Transverse colon (tissue), 4 donors: ENCODE results near the gene KAZALD1. TPM values are rescaled to one million over a fixed set of nuclear protein-coding genes. Genes with fewer than 3 reads are reported as not detected.

Source experiments
- DNase-seq: peaks from one replicate; pipeline ENCODE4 v3.0.0-alpha.2; 2019
- H3K27ac ChIP-seq, 4 donors: fragments of 200-600 bp; sonication (generic); 2 replicates each; pipeline ENCODE4 v1.5.1; 2016 to 2018; ENCODE audit warnings: inconsistent platforms in 4 of 4
- H3K27me3 ChIP-seq: fragments of 200-600 bp; sonication (generic); 2 replicates; pipeline ENCODE4 v1.5.1; 2017; ENCODE audit warnings: inconsistent platforms
- H3K36me3 ChIP-seq, 4 donors: fragments of 200-600 bp; sonication (generic); 2 replicates each; pipeline ENCODE4 v1.5.1; 2017 to 2019; ENCODE audit warnings: inconsistent platforms in 4 of 4
- H3K4me1 ChIP-seq, 4 donors: fragments of 200-600 bp; sonication (generic); 2 replicates each; pipeline ENCODE4 v1.5.1; 2017 to 2020; ENCODE audit warnings: inconsistent platforms in 4 of 4
- H3K4me3 ChIP-seq, 4 donors: fragments of 200-600 bp; sonication (generic); 1 replicate in 1 of 4; 2 replicates in 3 of 4; pipeline versions ENCODE4 v1.5.1 to v1.6.1; 2017 to 2019; ENCODE audit warnings: inconsistent platforms in 4 of 4
- H3K9me3 ChIP-seq, 2 donors: fragments of 200-600 bp; sonication (generic); 2 replicates each; pipeline ENCODE4 v1.5.1; 2017 to 2019; ENCODE audit warnings: inconsistent platforms in 2 of 2
- EP300 ChIP-seq: sonication (generic); formaldehyde crosslinking; IDR thresholded peaks from one replicate; pipeline ENCODE4 v1.6.1; 2017; ENCODE audit warnings: antibody characterized with exemption, low read depth
- POLR2A ChIP-seq: fragments of 450-650 bp; IDR thresholded peaks from one replicate; pipeline ENCODE4 v1.6.1; 2016; ENCODE audit warnings: antibody characterized with exemption, mild to moderate bottlenecking, moderate library complexity
- POLR2AphosphoS5 ChIP-seq, 3 donors: sonication (generic); formaldehyde crosslinking; IDR thresholded peaks; one replicate each; pipeline ENCODE4 v1.6.1; 2016; ENCODE audit warnings: antibody characterized with exemption in 3 of 3
- WGBS, 2 donors: methylation state at CpG; one replicate each; pipeline ENCODE4 v1.1.5; 2018; ENCODE audit warnings: low coverage in 1 of 2; 5-methylcytosine and 5-hydroxymethylcytosine counted together
- in situ Hi-C, 4 donors: fragments of 200-750 bp; cut with MboI; loops; one replicate each; pipeline versions ENCODE4 v1.15.0 to v1.15.1; 2017; ENCODE audit warnings: low sequenced_read_pairs in 3 of 4, low pct_ligation_motif_present in 1 of 4, low pct_unique_long_range_greater_than_20kb in 1 of 4
- intact Hi-C: fragments of 100-400 bp; cut with DNase I; formaldehyde crosslinking; loops from one replicate; pipeline ENCODE4 v1.15.1; 2023; ENCODE audit warnings: low total_unique reads
- total RNA-seq, 4 donors: library from RNA; depleted of rRNA; stranded (reverse); fragments of >200 nt; gene quantifications; one replicate each; pipeline ENCODE4 v1.1.0, GENCODE V29; 2016
- TF ChIP-seq, protein P1 (sequence below), 5 experiments: fragments of 200-600 bp in 3 of 5; fragments of 450-650 bp in 2 of 5; sonication (generic) in 3 of 5; IDR thresholded peaks; 1 replicate in 2 of 5; 2 replicates in 3 of 5; pipeline ENCODE4 v1.5.1; 2016 to 2017; ENCODE audit warnings: antibody characterized with exemption in 5 of 5, inconsistent platforms in 3 of 5, mild to moderate bottlenecking in 2 of 5, moderate library complexity in 1 of 5

Gene KAZALD1
- total RNA-seq, 4 donors from 2014 or later = 3.8 to 18.8 (median 10.0) TPM

DNA sequence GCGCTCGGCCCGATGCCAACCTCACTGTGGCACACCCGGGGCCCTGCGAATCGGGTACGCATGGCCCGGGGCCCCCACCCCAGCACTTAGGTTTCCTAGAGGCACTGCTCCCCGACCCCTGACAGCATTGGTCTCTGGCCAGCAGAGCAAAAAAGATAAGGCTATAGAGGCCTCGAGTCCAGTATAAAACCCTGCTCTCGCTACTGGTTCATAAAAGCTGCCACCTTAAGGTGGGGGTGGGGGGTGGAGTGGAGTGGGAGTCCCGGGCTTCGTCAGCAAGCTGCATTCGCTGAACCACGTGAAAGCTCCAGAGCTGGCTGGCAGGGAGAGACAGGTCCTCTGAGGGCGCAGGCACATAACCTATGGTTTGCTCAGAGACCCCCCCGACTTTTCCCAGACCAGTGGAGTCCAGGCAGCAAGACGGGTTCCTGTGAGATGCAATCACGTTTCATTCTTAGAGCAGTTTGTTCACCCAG, 1.3 kb downstream of the KAZALD1 start:
- Histone ChIP-seq H3K9me3 (no peaks in the 10 kb centered on the region), H3K27me3 (peaks cover 20% of the 10 kb centered on the region), H3K36me3 (no peaks in the 10 kb centered on the region), H3K27ac (peak overlapping the region; percentile 94 to 97 (median 96)), H3K4me1 (peaks cover 21 to 72% (median 58%) of the 10 kb centered on the region in 4 donors), H3K4me3 (peak overlapping the region in 2 of 4 donors; percentile 63 to 78)
- WGBS, 2 donors = 22 to 40% methylated on average over 2 to 16 of the region's 19 CpGs
- in situ Hi-C loops = no loop called here
- TF ChIP-seq POLR2AphosphoS5 (IDR thresholded peaks at IDR 0.05) = peak in 1 of 3 donors; percentile 2
- no peak for TF ChIP-seq POLR2A
- DNase-seq = peak; percentile 71
- intact Hi-C loops = no loop called here

DNA sequence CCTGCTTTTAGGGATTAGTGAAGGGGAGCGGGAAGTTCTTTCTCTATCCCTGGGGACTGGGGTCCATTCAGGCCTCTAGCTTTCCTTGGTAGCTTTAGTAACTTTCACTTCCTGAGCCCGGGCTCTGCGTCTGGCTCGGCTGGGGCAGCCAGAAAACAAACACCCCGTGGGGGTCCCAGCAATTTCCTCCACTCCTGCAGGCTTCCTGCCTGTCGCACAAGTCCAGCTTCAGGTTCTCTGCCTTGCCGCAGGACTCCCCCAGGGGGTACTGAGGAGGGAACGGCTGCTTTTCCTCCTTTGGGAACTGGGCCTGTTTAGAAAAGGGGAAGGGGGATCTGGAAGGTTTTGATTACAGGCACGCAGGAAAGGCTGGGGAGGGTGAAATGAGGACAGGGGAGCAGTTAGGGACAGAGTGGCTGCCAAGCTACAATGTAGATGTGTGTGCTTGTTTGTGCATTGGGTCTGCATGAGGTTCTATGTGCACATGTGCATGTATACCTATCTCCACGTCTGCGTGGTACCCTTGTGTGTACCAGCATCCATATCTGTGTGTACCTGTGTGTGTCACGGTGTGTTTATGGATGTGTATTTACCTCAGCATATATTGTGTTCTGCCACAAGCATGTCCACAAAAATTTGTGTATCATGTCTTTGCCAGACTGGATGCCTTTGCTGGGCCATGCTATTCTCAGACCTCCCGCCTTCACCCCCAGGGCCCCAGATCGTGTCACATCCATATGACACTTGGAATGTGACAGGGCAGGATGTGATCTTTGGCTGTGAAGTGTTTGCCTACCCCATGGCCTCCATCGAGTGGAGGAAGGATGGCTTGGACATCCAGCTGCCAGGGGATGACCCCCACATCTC, 2.0 kb downstream of the KAZALD1 start:
- WGBS, 2 donors = 33 to 69% methylated on average over 1 to 13 of the region's 15 CpGs
- Histone ChIP-seq H3K4me3 (no peak overlapping the region), H3K36me3 (no peaks in the 10 kb centered on the region), H3K9me3 (no peaks in the 10 kb centered on the region), H3K4me1 (peaks cover 21 to 72% (median 58%) of the 10 kb centered on the region in 4 donors), H3K27ac (peak overlapping the region in 1 of 4 donors; percentile 97), H3K27me3 (peaks cover 20% of the 10 kb centered on the region)
- no peak for DNase-seq
- in situ Hi-C loops = no loop called here
- intact Hi-C loops = no loop called here
- TF ChIP-seq POLR2A = no peak

DNA sequence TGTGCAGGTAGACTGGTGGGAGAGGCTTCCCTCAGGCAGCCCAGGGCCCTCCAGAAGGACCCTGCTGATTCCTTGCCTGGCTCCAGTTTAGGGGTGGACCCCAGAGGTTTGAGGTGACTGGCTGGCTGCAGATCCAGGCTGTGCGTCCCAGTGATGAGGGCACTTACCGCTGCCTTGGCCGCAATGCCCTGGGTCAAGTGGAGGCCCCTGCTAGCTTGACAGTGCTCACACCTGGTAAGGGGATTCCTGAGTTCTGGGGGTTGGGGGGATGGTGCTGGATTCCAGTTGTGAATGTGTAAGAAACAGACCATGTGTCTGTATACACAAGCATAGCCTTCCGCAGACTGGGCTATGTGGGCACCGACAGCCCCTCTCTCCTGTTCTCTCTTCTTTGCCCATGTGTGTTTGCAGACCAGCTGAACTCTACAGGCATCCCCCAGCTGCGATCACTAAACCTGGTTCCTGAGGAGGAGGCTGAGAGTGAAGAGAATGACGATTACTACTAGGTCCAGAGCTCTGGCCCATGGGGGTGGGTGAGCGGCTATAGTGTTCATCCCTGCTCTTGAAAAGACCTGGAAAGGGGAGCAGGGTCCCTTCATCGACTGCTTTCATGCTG, 2.7 kb downstream of the KAZALD1 start:
- intact Hi-C loops = no loop called here
- H3K9me3 ChIP-seq = no peaks in the 10 kb centered on the region
- H3K27ac ChIP-seq = peak overlapping the region in 2 of 4 donors; percentile 84 to 89
- no peak overlapping the region for H3K4me3 ChIP-seq
- DNase-seq = no peak
- 97% methylated on average over 9 of the region's 9 CpGs; no CpG with 5 or more reads in 1 of the 2 donors for WGBS, 2 donors
- TF ChIP-seq, protein P1, sequence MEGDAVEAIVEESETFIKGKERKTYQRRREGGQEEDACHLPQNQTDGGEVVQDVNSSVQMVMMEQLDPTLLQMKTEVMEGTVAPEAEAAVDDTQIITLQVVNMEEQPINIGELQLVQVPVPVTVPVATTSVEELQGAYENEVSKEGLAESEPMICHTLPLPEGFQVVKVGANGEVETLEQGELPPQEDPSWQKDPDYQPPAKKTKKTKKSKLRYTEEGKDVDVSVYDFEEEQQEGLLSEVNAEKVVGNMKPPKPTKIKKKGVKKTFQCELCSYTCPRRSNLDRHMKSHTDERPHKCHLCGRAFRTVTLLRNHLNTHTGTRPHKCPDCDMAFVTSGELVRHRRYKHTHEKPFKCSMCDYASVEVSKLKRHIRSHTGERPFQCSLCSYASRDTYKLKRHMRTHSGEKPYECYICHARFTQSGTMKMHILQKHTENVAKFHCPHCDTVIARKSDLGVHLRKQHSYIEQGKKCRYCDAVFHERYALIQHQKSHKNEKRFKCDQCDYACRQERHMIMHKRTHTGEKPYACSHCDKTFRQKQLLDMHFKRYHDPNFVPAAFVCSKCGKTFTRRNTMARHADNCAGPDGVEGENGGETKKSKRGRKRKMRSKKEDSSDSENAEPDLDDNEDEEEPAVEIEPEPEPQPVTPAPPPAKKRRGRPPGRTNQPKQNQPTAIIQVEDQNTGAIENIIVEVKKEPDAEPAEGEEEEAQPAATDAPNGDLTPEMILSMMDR (IDR thresholded peaks at IDR 0.05) = no peak
- TF ChIP-seq POLR2A (no peak), EP300 (no peak), POLR2AphosphoS5 (IDR thresholded peaks at IDR 0.05) (no peak)
- H3K27me3 ChIP-seq = peaks cover 20% of the 10 kb centered on the region
- H3K4me1 ChIP-seq = peaks cover 21 to 71% (median 57%) of the 10 kb centered on the region in 4 donors
- no peaks in the 10 kb centered on the region for H3K36me3 ChIP-seq
- in situ Hi-C loops = no loop called here

DNA sequence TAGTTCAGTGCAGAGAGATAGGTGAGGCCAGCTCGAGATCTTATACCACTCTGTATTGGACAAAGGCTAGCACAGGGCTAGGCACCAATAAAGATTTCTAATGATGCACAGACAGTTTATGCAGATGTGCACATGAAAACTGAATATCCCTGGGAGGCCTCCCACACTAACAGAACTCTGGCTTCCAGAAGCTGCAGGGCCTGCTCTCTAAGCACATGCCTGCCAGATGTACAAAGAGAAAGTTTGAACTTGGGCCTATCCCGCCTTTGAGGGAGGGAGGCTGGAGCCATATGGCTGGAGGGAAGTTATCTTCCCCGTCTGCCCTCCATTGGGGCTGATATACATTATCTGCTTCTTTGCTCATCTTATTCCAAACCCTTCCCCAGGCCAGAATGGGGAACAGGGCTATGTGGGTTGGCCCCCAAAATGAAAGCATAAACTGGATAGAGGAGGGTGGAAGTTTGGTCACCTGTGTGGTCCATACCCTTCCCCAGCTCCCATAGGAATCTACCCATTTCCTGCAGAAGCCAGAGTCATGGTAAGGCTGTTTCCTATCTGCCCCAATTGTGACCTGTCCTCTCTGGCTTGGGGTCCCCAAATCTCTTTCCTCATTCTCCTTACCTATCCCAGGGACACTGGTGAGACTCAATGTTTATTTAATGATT, 3.8 kb downstream of the KAZALD1 start:
- DNase-seq = no peak
- 81% methylated on average over 3 of the region's 3 CpGs; no CpG with 5 or more reads in 1 of the 2 donors for WGBS, 2 donors
- Histone ChIP-seq H3K27me3 (peaks cover 20% of the 10 kb centered on the region), H3K27ac (peak overlapping the region; percentile 84 to 89 (median 86)), H3K9me3 (no peaks in the 10 kb centered on the region), H3K4me1 (peaks cover 21 to 68% (median 51%) of the 10 kb centered on the region in 4 donors), H3K4me3 (peak overlapping the region in 1 of 4 donors; percentile 64), H3K36me3 (no peaks in the 10 kb centered on the region)
- in situ Hi-C loops = no loop called here
- TF ChIP-seq EP300 = no peak
- TF ChIP-seq POLR2AphosphoS5 (IDR thresholded peaks at IDR 0.05) = no peak
- TF ChIP-seq, protein P1 (IDR thresholded peaks at IDR 0.05) = no peak
- TF ChIP-seq POLR2A = no peak
- intact Hi-C loops = no loop called here
